Caco-2 (cell line): ENCODE results near the gene TCF3. TPM values are rescaled to one million over a fixed set of nuclear protein-coding genes. Genes with fewer than 3 reads are reported as not detected.

Experiments
- BruUV-seq: library from RNA; stranded (reverse); fragments of 400-500 nt; replicated peaks from 2 replicates; lab custom pipeline; 2021; lab: Mats Ljungman, UMichigan
- CTCF ChIA-PET: fragments of 300-600 bp; sonication (Branson Sonifier 250); formaldehyde crosslinking; loops from one replicate; lab custom pipeline; 2022; ENCODE audit warnings: antibody characterized with exemption; lab: Charles Lee
- POLR2A ChIA-PET: fragments of 300-600 bp; sonication (Branson Sonifier 250); formaldehyde crosslinking; loops from one replicate; lab custom pipeline; 2022; ENCODE audit warnings: antibody characterized with exemption; lab: Charles Lee
- DNase-seq, 2 experiments: peaks; one replicate each; pipeline versions ENCODE4 v3.0.0 to v3.0.0-alpha.2; 2020 to 2022
- H3K27me3 ChIP-seq: replicated peaks from 2 replicates; pipeline ENCODE4 v1.6.0; 2011; ENCODE audit warnings: low read length; ENCODE audit not compliant: control insufficient read depth, insufficient read depth
- H3K36me3 ChIP-seq: 2 replicates; pipeline ENCODE4 v1.5.1; 2011; ENCODE audit warnings: low read length; ENCODE audit not compliant: control insufficient read depth, insufficient read depth
- H3K4me1 ChIP-seq: fragments of 250-450 bp; sonication (Bioruptor Pico); 2 replicates; pipeline ENCODE4 v1.5.1; 2020; ENCODE audit warnings: mild to moderate bottlenecking
- H3K4me3 ChIP-seq: 2 replicates; pipeline ENCODE4 v1.5.1; 2011; ENCODE audit warnings: low read depth, mild to moderate bottlenecking, control low read depth, low read length
- H3K9me3 ChIP-seq: fragments of 250-450 bp; sonication (Bioruptor Pico); 2 replicates; pipeline ENCODE4 v1.5.1; 2020; ENCODE audit warnings: mild to moderate bottlenecking, moderate library complexity
- H3K27ac Mint-ChIP-seq: one replicate; pipeline ENCODE4 v1.8.0; 2022; ENCODE audit warnings: mixed read lengths; ENCODE audit not compliant: unreplicated experiment
- H3K27me3 Mint-ChIP-seq: one replicate; pipeline ENCODE4 v1.8.0; 2022; ENCODE audit warnings: mixed read lengths; ENCODE audit not compliant: insufficient read depth, unreplicated experiment
- H3K36me3 Mint-ChIP-seq: one replicate; pipeline ENCODE4 v1.8.0; 2022; ENCODE audit warnings: mild to moderate bottlenecking, mixed read lengths; ENCODE audit not compliant: insufficient read depth, unreplicated experiment
- H3K4me1 Mint-ChIP-seq: one replicate; pipeline ENCODE4 v1.8.0; 2022; ENCODE audit warnings: low read depth, mixed read lengths; ENCODE audit not compliant: unreplicated experiment
- H3K4me3 Mint-ChIP-seq: one replicate; pipeline ENCODE4 v1.8.0; 2022; ENCODE audit warnings: mild to moderate bottlenecking, moderate library complexity, mixed read lengths; ENCODE audit not compliant: unreplicated experiment
- H3K9me3 Mint-ChIP-seq: one replicate; pipeline ENCODE4 v1.8.0; 2022; ENCODE audit warnings: mixed read lengths; ENCODE audit not compliant: unreplicated experiment
- CTCF ChIP-seq, 2 experiments: fragments of 200-600 bp in 1 of 2; IDR thresholded peaks; 1 replicate in 1 of 2; 2 replicates in 1 of 2; pipeline versions ENCODE4 v1.5.1 to v1.8.0; 2011 to 2022; ENCODE audit warnings: antibody characterized with exemption in 1 of 2, control low read depth in 1 of 2, inconsistent platforms in 1 of 2, low read depth in 1 of 2, low read length in 1 of 2, mild to moderate bottlenecking in 1 of 2, moderate library complexity in 1 of 2; ENCODE audit not compliant: insufficient read depth in 1 of 2, severe bottlenecking in 1 of 2, unreplicated experiment in 1 of 2
- intact Hi-C: fragments of 100-400 bp; cut with micrococcal nuclease; formaldehyde crosslinking; loops from one replicate; pipeline ENCODE4 v1.10.0; 2022; ENCODE audit not compliant: unreplicated experiment
- total RNA-seq: library from RNA; stranded (reverse); gene quantifications from 2 replicates; pipeline ENCODE4 v1.2.3, GENCODE V29; 2022

The TCF3 gene
- total RNA-seq, 1 experiment from 2014 or later = 147 TPM

GRCh38 chr19:1668486-1669270 lies 16.3 kb upstream of the TCF3 start:
- H3K4me3 Mint-ChIP-seq = no peak overlapping the region
- CTCF ChIA-PET = interaction anchor here (0.5 to 1.0 kb wide), 2 partner anchors 123 kb away, joined by 4 read pairs; no protein-coding TSS in a partner anchor

GRCh38 chr19:1668048-1668485 lies 15.7 kb upstream of the TCF3 start:
- intact Hi-C loops = no loop called here
- Mint-ChIP-seq H3K36me3 (no peaks in the 10 kb centered on the region), H3K4me3 (no peak overlapping the region), H3K9me3 (no peaks in the 10 kb centered on the region), H3K27me3 (peaks cover 9% of the 10 kb centered on the region), H3K4me1 (no peaks in the 10 kb centered on the region), H3K27ac (no peak overlapping the region)
- no peak for TF ChIP-seq CTCF (IDR thresholded peaks at IDR 0.05; ENCODE audit: insufficient read depth in 1 of 2, low read depth in 1 of 2, low read length in 1 of 2, severe bottlenecking in 1 of 2, unreplicated experiment in 1 of 2)
- BruUV-seq = no TSS peak
- CTCF ChIA-PET = no interaction called here
- Histone ChIP-seq H3K4me3 (no peak overlapping the region), H3K36me3 (no peaks in the 10 kb centered on the region), H3K9me3 (no peaks in the 10 kb centered on the region), H3K27me3 (no peaks in the 10 kb centered on the region), H3K4me1 (no peaks in the 10 kb centered on the region)
- DNase-seq = no peak
- POLR2A ChIA-PET = no interaction called here

More at GRCh38 chr19:1668486-1669270, 16.3 kb upstream of the TCF3 start:
- H3K36me3 ChIP-seq = no peaks in the 10 kb centered on the region
- POLR2A ChIA-PET = no interaction called here
- no peak for TF ChIP-seq CTCF (IDR thresholded peaks at IDR 0.05; ENCODE audit: insufficient read depth in 1 of 2, low read depth in 1 of 2, low read length in 1 of 2, severe bottlenecking in 1 of 2, unreplicated experiment in 1 of 2)
- Mint-ChIP-seq H3K4me1 (no peaks in the 10 kb centered on the region), H3K36me3 (no peaks in the 10 kb centered on the region), H3K27me3 (peaks cover 9% of the 10 kb centered on the region), H3K9me3 (no peaks in the 10 kb centered on the region), H3K27ac (no peak overlapping the region)
- DNase-seq = peak in 1 of 2 experiments; percentile 37
- H3K9me3 ChIP-seq = no peaks in the 10 kb centered on the region
- no peak overlapping the region for H3K4me3 ChIP-seq
- no TSS peak for BruUV-seq
- intact Hi-C loops = no loop called here
- H3K27me3 ChIP-seq = no peaks in the 10 kb centered on the region
- H3K4me1 ChIP-seq = no peaks in the 10 kb centered on the region

- no TSS peak for BruUV-seq
- H3K9me3 Mint-ChIP-seq = no peaks in the 10 kb centered on the region
- no peaks in the 10 kb centered on the region for H3K9me3 ChIP-seq
- no peaks in the 10 kb centered on the region for H3K36me3 ChIP-seq
- no peak overlapping the region for H3K27ac Mint-ChIP-seq
- no peaks in the 10 kb centered on the region for H3K4me1 Mint-ChIP-seq
- TF ChIP-seq CTCF (IDR thresholded peaks at IDR 0.05; ENCODE audit: insufficient read depth in 1 of 2, low read depth in 1 of 2, low read length in 1 of 2, severe bottlenecking in 1 of 2, unreplicated experiment in 1 of 2) = no peak
- no peaks in the 10 kb centered on the region for H3K27me3 ChIP-seq
- peaks cover 9% of the 10 kb centered on the region for H3K27me3 Mint-ChIP-seq
- CTCF ChIA-PET = no interaction called here
- peak in 1 of 2 experiments; percentile 34 for DNase-seq
- POLR2A ChIA-PET = no interaction called here
- no peaks in the 10 kb centered on the region for H3K4me1 ChIP-seq
- intact Hi-C loops = no loop called here
- no peak overlapping the region for H3K4me3 ChIP-seq
- H3K36me3 Mint-ChIP-seq = no peaks in the 10 kb centered on the region
- no peak overlapping the region for H3K4me3 Mint-ChIP-seq
Measured at GRCh38 chr19:1665565-1666047, 13.2 kb upstream of the TCF3 start.
